AML-193 (cell line): Measurements from ENCODE around the gene ZNF446.
"Not testable (repeated sequence)": the region's sequence is repeated elsewhere in the genome, so short reads cannot be mapped to it uniquely, and the experiment has no call there.

Experiments used
- DNase-seq, 2 experiments: peaks; one replicate each; lab custom pipeline; 2025; lab: John Stamatoyannopoulos, UW

The ZNF446 gene

GRCh38 chr19:58500242-58500641 is 24.1 kb downstream of the ZNF446 start:
- no peak for DNase-seq

GRCh38 chr19:58507602-58508223 is 31.6 kb downstream of the ZNF446 start:
- DNase-seq: not testable (repeated sequence)

- no peak for DNase-seq
Measured at GRCh38 chr19:58509731-58510083, 33.6 kb downstream of the ZNF446 start.

GRCh38 chr19:58510084-58510862 is 34.1 kb downstream of the ZNF446 start:
- no peak for DNase-seq

- no peak for DNase-seq
Measured at GRCh38 chr19:58511353-58512208, 35.4 kb downstream of the ZNF446 start, which contains the start of gene SLC27A5. TSS of gene SLC27A5 (minus strand) at chr19:58511992. CDS start at chr19:58511955, 37 bp downstream.

GRCh38 chr19:58513213-58513693 is 37.1 kb downstream of the ZNF446 start:
- no peak for DNase-seq

- DNase-seq: peak; percentile 85 to 90
Measured at GRCh38 chr19:58513694-58514563, 37.8 kb downstream of the ZNF446 start.

- no peak for DNase-seq
Measured at GRCh38 chr19:58514564-58515022, 38.4 kb downstream of the ZNF446 start.

GRCh38 chr19:58515259-58515658 is 39.1 kb downstream of the ZNF446 start:
- DNase-seq: no peak

GRCh38 chr19:58516246-58516836 is 40.2 kb downstream of the ZNF446 start:
- no peak for DNase-seq

GRCh38 chr19:58516964-58517833 is 41.0 kb downstream of the ZNF446 start:
- DNase-seq: no peak

- peak in 1 of 2 experiments; percentile 27 for DNase-seq
Measured at GRCh38 chr19:58518256-58519086, 42.3 kb downstream of the ZNF446 start.

GRCh38 chr19:58519087-58519354 is 42.9 kb downstream of the ZNF446 start:
- peak; percentile 32 to 36 for DNase-seq

GRCh38 chr19:58519355-58520256 is 43.5 kb downstream of the ZNF446 start, which contains the start of gene ZBTB45:
TSS of gene ZBTB45 (minus strand) at chr19:58519810. CDS start at chr19:58517673, 2,137 bp downstream.
- peak; percentile 86 to 91 for DNase-seq

- no peak for DNase-seq
Measured at GRCh38 chr19:58520257-58520599, 44.1 kb downstream of the ZNF446 start.

- no peak for DNase-seq
Measured at GRCh38 chr19:58521651-58522050, 45.5 kb downstream of the ZNF446 start.

- no peak for DNase-seq
Measured at GRCh38 chr19:58522709-58523108, 46.6 kb downstream of the ZNF446 start.

- no peak for DNase-seq
Measured at GRCh38 chr19:58529405-58529804, 53.3 kb downstream of the ZNF446 start.
